Smooth muscle cell (in vitro differentiated cells): ENCODE results near the gene MT1B. TPM values are rescaled to one million over a fixed set of nuclear protein-coding genes. Genes with fewer than 3 reads are reported as not detected.

Experiments
- DNase-seq: peaks from one replicate; lab custom pipeline; 2025; ENCODE audit not compliant: unreplicated experiment; lab: John Stamatoyannopoulos, UW
- H2AFZ ChIP-seq: fragments of 200-600 bp; sonication (generic); 2 replicates; pipeline ENCODE4 v1.6.0; 2016; ENCODE audit warnings: antibody characterized with exemption, low read depth, mild to moderate bottlenecking
- H3F3A ChIP-seq: fragments of 200-600 bp; sonication (generic); 2 replicates; pipeline ENCODE4 v1.6.0; 2017; ENCODE audit warnings: antibody characterized with exemption, low read depth
- H3K27ac ChIP-seq: fragments of 200-600 bp; sonication (generic); 2 replicates; pipeline ENCODE4 v1.5.1; 2016; ENCODE audit warnings: low read depth, mild to moderate bottlenecking
- H3K27me3 ChIP-seq: fragments of 200-600 bp; sonication (generic); 2 replicates; pipeline ENCODE4 v1.6.1; 2016; ENCODE audit warnings: low read depth, mild to moderate bottlenecking
- H3K36me3 ChIP-seq: fragments of 200-600 bp; sonication (generic); 2 replicates; pipeline ENCODE4 v1.5.1; 2016; ENCODE audit warnings: low read depth
- H3K4me1 ChIP-seq: fragments of 200-600 bp; sonication (generic); 2 replicates; pipeline ENCODE4 v1.5.1; 2016; ENCODE audit warnings: low read depth
- H3K4me2 ChIP-seq: fragments of 200-600 bp; sonication (generic); 2 replicates; pipeline ENCODE4 v1.6.0; 2016; ENCODE audit warnings: mild to moderate bottlenecking
- H3K4me3 ChIP-seq: fragments of 200-600 bp; sonication (generic); 2 replicates; pipeline ENCODE4 v1.5.1; 2016; ENCODE audit warnings: mild to moderate bottlenecking
- H3K79me2 ChIP-seq: fragments of 200-600 bp; sonication (generic); 2 replicates; pipeline ENCODE4 v1.6.0; 2016; ENCODE audit warnings: low read depth, mild to moderate bottlenecking
- H3K9ac ChIP-seq: fragments of 200-600 bp; sonication (generic); 2 replicates; pipeline ENCODE4 v1.6.0; 2016; ENCODE audit warnings: low read depth
- H3K9me3 ChIP-seq: fragments of 200-600 bp; sonication (generic); replicated peaks from 2 replicates; pipeline ENCODE4 v1.5.1; 2016; ENCODE audit warnings: low read depth
- H4K20me1 ChIP-seq: fragments of 200-600 bp; sonication (generic); 2 replicates; pipeline ENCODE4 v1.6.0; 2016; ENCODE audit warnings: low read depth
- CTCF ChIP-seq: fragments of 200-600 bp; sonication (generic); IDR thresholded peaks from 2 replicates; pipeline ENCODE4 v1.5.1; 2017; ENCODE audit warnings: borderline replicate concordance, mild to moderate bottlenecking, antibody characterized with exemption; ENCODE audit not compliant: insufficient read depth, poor library complexity, severe bottlenecking
- WGBS: methylation state at CpG from one replicate; pipeline ENCODE4 v1.1.7; 2016; ENCODE audit warnings: low lambda C conversion rate; 5-methylcytosine and 5-hydroxymethylcytosine counted together
- polyA plus RNA-seq: library from polyadenylated mRNA; unstranded; fragments of >200 nt; fragmentation: Nextera tagmentation; extraction: Ambion mirVana; gene quantifications from 2 replicates; pipeline ENCODE4 v1.2.1, GENCODE V29; 2016
- total RNA-seq: library from RNA; depleted of rRNA; stranded (reverse); fragments of >200 nt; gene quantifications from 2 replicates; pipeline ENCODE4 v1.2.3, GENCODE V29; 2014

The MT1B gene
- total and polyA plus RNA-seq, 2 experiments from 2014 or later, result not detected

DNA sequence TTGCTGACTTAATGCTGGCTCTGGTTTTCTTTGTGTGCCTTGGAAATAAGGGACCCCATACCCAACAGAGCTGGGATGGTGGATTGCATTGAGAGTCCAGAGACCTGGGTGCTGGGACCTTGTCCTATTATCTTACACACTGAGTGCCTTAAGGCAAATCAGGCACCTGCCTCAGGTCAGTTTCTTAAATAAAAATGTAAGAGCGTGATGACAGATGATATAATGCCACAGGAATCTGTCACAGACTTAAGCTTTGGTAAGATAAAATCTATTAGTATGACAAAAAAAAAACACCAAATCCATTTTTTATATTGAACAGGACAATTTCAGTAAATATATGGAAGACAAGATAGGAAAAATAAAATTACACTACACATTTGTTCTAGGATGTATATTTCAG is 11.6 kb upstream of the MT1B start:
- peaks cover 14% of the 10 kb centered on the region for H3K4me1 ChIP-seq
- no peaks in the 10 kb centered on the region for H3K79me2 ChIP-seq
- H2AFZ ChIP-seq, result no peak overlapping the region
- H3K4me2 ChIP-seq, result no peak overlapping the region
- H4K20me1 ChIP-seq, result no peaks in the 10 kb centered on the region
- no peak overlapping the region for H3K9ac ChIP-seq
- H3K9me3 ChIP-seq, result no peaks in the 10 kb centered on the region
- H3K4me3 ChIP-seq, result no peak overlapping the region
- TF ChIP-seq CTCF, result no peak
- H3K36me3 ChIP-seq, result no peaks in the 10 kb centered on the region
- H3K27ac ChIP-seq, result no peak overlapping the region
- DNase-seq, result no peak
- WGBS, result 84% methylated on average over 1 of the region's 1 CpG
- peaks cover 100% of the 10 kb centered on the region for H3K27me3 ChIP-seq
- no peaks in the 10 kb centered on the region for H3F3A ChIP-seq

DNA sequence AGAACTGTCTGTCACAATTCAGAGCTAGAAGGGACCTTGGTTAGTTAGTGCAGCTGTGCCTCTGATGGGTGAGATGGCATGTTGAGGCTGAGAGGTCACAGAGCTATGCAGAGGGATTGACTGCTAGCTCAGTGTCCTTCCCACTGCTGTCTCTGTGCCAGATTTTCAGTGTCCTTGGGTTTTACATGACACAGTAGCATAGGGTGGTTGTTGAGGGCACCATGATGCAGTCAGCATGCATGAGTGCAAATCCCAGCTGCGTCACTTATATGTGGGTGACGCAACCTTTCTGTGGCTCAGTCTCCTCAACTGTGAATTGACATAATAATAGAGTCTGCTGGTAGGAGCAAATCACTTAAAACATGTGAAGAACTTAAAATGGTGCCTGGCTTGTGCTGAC is 10.5 kb upstream of the MT1B start:
- TF ChIP-seq CTCF, result no peak
- H4K20me1 ChIP-seq, result no peaks in the 10 kb centered on the region
- H3K9ac ChIP-seq, result no peak overlapping the region
- DNase-seq, result no peak
- no peaks in the 10 kb centered on the region for H3K9me3 ChIP-seq
- no peak overlapping the region for H3K4me3 ChIP-seq
- H3K27me3 ChIP-seq, result peaks cover 100% of the 10 kb centered on the region
- no peak overlapping the region for H2AFZ ChIP-seq
- H3F3A ChIP-seq, result no peaks in the 10 kb centered on the region
- no peaks in the 10 kb centered on the region for H3K79me2 ChIP-seq
- no peaks in the 10 kb centered on the region for H3K36me3 ChIP-seq
- H3K27ac ChIP-seq, result no peak overlapping the region
- H3K4me1 ChIP-seq, result peaks cover 10% of the 10 kb centered on the region
- no peak overlapping the region for H3K4me2 ChIP-seq
- 66% methylated on average over 2 of the region's 2 CpGs for WGBS

DNA sequence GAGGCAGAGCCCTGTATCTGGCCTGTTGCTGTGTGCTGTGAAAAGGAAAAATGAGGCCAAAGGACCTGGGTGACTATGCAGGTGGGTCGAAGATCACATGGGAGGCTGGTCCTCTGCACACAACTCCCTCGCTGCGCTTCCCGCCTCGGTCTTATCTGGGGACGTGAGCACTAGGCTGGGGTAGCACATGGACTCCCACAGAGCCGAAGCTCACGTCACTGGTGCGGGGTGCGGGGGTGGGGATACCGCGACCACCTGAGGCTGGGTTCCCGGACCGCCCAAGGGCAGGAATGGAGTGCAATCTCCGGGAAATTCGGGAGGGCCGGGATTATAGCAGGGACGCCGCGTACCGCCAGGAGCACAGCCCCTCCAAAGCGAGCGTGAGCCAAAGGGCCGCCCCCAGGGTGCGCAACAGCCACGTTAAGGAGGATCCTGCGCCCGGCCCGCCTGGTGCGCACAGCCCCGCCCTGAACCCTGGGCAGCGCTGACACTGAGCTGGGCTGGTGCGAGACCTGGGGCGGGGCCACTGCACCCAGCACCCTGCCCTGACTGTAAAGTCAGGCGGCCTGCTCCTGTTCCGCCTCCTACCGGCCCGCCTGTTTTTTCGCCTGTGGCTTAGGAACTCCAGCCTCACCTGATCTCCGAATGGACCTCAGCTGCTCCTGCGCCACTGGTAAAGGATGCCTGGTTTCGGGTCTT is 8.5 kb upstream of the MT1B start:
- H3K27me3 ChIP-seq, result peaks cover 100% of the 10 kb centered on the region
- peaks cover 5% of the 10 kb centered on the region for H3K4me1 ChIP-seq
- H3K4me2 ChIP-seq, result peak overlapping the region; percentile 54
- no peak overlapping the region for H3K27ac ChIP-seq
- H3K4me3 ChIP-seq, result peak overlapping the region; percentile 23
- 5% methylated on average over 42 of the region's 42 CpGs for WGBS
- no peaks in the 10 kb centered on the region for H3F3A ChIP-seq
- H4K20me1 ChIP-seq, result no peaks in the 10 kb centered on the region
- H3K9ac ChIP-seq, result no peak overlapping the region
- TF ChIP-seq CTCF, result no peak
- no peaks in the 10 kb centered on the region for H3K9me3 ChIP-seq
- no peaks in the 10 kb centered on the region for H3K36me3 ChIP-seq
- H3K79me2 ChIP-seq, result no peaks in the 10 kb centered on the region
- no peak for DNase-seq
- H2AFZ ChIP-seq, result no peak overlapping the region

- H3K4me2 ChIP-seq, result no peak overlapping the region
- WGBS, result 73% methylated on average over 5 of the region's 5 CpGs
Observed at GRCh38 chr16:56643833-56644232, 7.9 kb upstream of the MT1B start.

More at GRCh38 chr16:56643833-56644232, 7.9 kb upstream of the MT1B start:
- H3K36me3 ChIP-seq, result no peaks in the 10 kb centered on the region
- no peaks in the 10 kb centered on the region for H3K79me2 ChIP-seq
- no peak overlapping the region for H3K27ac ChIP-seq
- H2AFZ ChIP-seq, result no peak overlapping the region
- no peaks in the 10 kb centered on the region for H3F3A ChIP-seq
- no peaks in the 10 kb centered on the region for H4K20me1 ChIP-seq
- DNase-seq, result no peak
- no peaks in the 10 kb centered on the region for H3K9me3 ChIP-seq
- H3K9ac ChIP-seq, result no peak overlapping the region
- H3K4me1 ChIP-seq, result peaks cover 4% of the 10 kb centered on the region
- peak overlapping the region; percentile 23 for H3K4me3 ChIP-seq
- H3K27me3 ChIP-seq, result peaks cover 100% of the 10 kb centered on the region
- no peak for TF ChIP-seq CTCF
